PC-3 (cell line): Measurements from ENCODE around the gene DERL3. TPM values are rescaled to one million over a fixed set of nuclear protein-coding genes. Genes with fewer than 3 reads are reported as not detected.

Experiments used
- ATAC-seq: fragments of 200-7000 bp; cut with Tn5 transposase; 2 replicates; pipeline ENCODE4 v1.9.1; 2020; ENCODE audit warnings: mild to moderate bottlenecking, moderate library complexity
- BruUV-seq: library from RNA; stranded (reverse); fragments of 400-500 nt; replicated peaks from 2 replicates; lab custom pipeline; 2021; lab: Mats Ljungman, UMichigan
- CTCF ChIA-PET: fragments of 300-600 bp; sonication (Branson Sonifier 250); formaldehyde crosslinking; loops from one replicate; lab custom pipeline; 2022; ENCODE audit warnings: antibody characterized with exemption; lab: Charles Lee
- POLR2A ChIA-PET: fragments of 300-600 bp; sonication (Branson Sonifier 250); formaldehyde crosslinking; loops from one replicate; lab custom pipeline; 2022; ENCODE audit warnings: antibody characterized with exemption; ENCODE audit not compliant: unreplicated experiment; lab: Charles Lee
- DNase-seq: peaks from one replicate; pipeline ENCODE4 v3.0.0-alpha.2; 2015
- H2AFZ ChIP-seq: fragments of 300-600 bp; sonication (generic); 2 replicates; pipeline ENCODE4 v1.6.0; 2016; ENCODE audit warnings: antibody characterized with exemption, low read length
- H3F3A ChIP-seq: fragments of 300-600 bp; sonication (generic); one replicate; pipeline ENCODE4 v1.6.0; 2017; ENCODE audit warnings: antibody characterized with exemption, low read length, control low read depth, mild to moderate bottlenecking; ENCODE audit not compliant: unreplicated experiment
- H3K27ac ChIP-seq: fragments of 300-600 bp; sonication (generic); 2 replicates; pipeline ENCODE4 v1.5.1; 2016; ENCODE audit warnings: mild to moderate bottlenecking, low read length
- H3K27me3 ChIP-seq: fragments of 300-600 bp; sonication (generic); 2 replicates; pipeline ENCODE4 v1.6.1; 2016; ENCODE audit warnings: low read length, mixed read lengths
- H3K36me3 ChIP-seq: fragments of 300-600 bp; sonication (generic); 2 replicates; pipeline ENCODE4 v1.6.1; 2016; ENCODE audit warnings: low read depth, mixed run types, low read length, mixed read lengths
- H3K4me1 ChIP-seq: fragments of 300-600 bp; sonication (generic); 2 replicates; pipeline ENCODE4 v1.5.1; 2016; ENCODE audit warnings: low read length; ENCODE audit not compliant: insufficient read depth
- H3K4me2 ChIP-seq: fragments of 300-600 bp; sonication (generic); 2 replicates; pipeline ENCODE4 v1.6.0; 2016; ENCODE audit warnings: low read length
- H3K4me3 ChIP-seq: fragments of 300-600 bp; sonication (generic); 2 replicates; pipeline ENCODE4 v1.5.1; 2016; ENCODE audit warnings: mild to moderate bottlenecking, low read length, mixed read lengths
- H3K79me2 ChIP-seq: fragments of 300-600 bp; sonication (generic); 2 replicates; pipeline ENCODE4 v1.6.1; 2017; ENCODE audit warnings: low read length, mixed read lengths
- H3K9ac ChIP-seq: fragments of 300-600 bp; sonication (generic); 2 replicates; pipeline ENCODE4 v1.6.0; 2016; ENCODE audit warnings: mild to moderate bottlenecking, low read length
- H3K9me2 ChIP-seq: fragments of 300-600 bp; sonication (generic); replicated peaks from 2 replicates; pipeline ENCODE4 v1.6.1; 2016; ENCODE audit warnings: mixed run types, low read length, mixed read lengths
- H3K9me3 ChIP-seq: fragments of 300-600 bp; sonication (generic); 2 replicates; pipeline ENCODE4 v1.6.1; 2016; ENCODE audit warnings: low read length, mixed read lengths
- H4K20me1 ChIP-seq: fragments of 300-600 bp; sonication (generic); 2 replicates; pipeline ENCODE4 v1.6.1; 2016; ENCODE audit warnings: low read length, mixed read lengths
- CTCF ChIP-seq: fragments of 300-600 bp; sonication (generic); conservative IDR thresholded peaks from 2 replicates; pipeline ENCODE4 v1.5.1; 2017; ENCODE audit warnings: antibody characterized with exemption, low read depth, mild to moderate bottlenecking, low read length
- EZH2 ChIP-seq: fragments of 300-600 bp; sonication (generic); IDR thresholded peaks from one replicate; pipeline ENCODE4 v1.6.1; 2017; ENCODE audit warnings: antibody characterized with exemption, mild to moderate bottlenecking, low read length; ENCODE audit not compliant: unreplicated experiment
- EZH2phosphoT487 ChIP-seq: fragments of 300-600 bp; sonication (generic); IDR thresholded peaks from 2 replicates; pipeline ENCODE4 v1.6.1; 2018; ENCODE audit warnings: mild to moderate bottlenecking, antibody characterized with exemption, low read length, borderline replicate concordance
- intact Hi-C: fragments of 100-400 bp; cut with micrococcal nuclease; formaldehyde crosslinking; loops from 2 replicates; pipeline ENCODE4 v1.9.0; 2023
- total RNA-seq: library from RNA; depleted of rRNA; stranded (reverse); fragments of >200 nt; gene quantifications from 2 replicates; pipeline ENCODE4 v1.2.3, GENCODE V29; 2014

The DERL3 gene
- total RNA-seq, 1 experiment from 2014 or later = not detected

GRCh38 chr22:23828800-23829680 is 9.8 kb downstream of the DERL3 start:
- Histone ChIP-seq H3K27me3 (no peaks in the 10 kb centered on the region), H3K9me2 (no peaks in the 10 kb centered on the region), H3K9me3 (no peaks in the 10 kb centered on the region), H3K4me3 (no peak overlapping the region), H3K79me2 (no peaks in the 10 kb centered on the region), H3K36me3 (peaks cover 10% of the 10 kb centered on the region; the same call in 1 of the 2 replicates), H2AFZ (no peak overlapping the region), H4K20me1 (no peaks in the 10 kb centered on the region), H3K27ac (no peak overlapping the region), H3K4me2 (no peak overlapping the region), H3F3A (no peaks in the 10 kb centered on the region), H3K4me1 (no peaks in the 10 kb centered on the region), H3K9ac (no peak overlapping the region)
- DNase-seq (no peak), ATAC-seq (no peak)
- BruUV-seq = no TSS peak
- CTCF ChIA-PET = interaction anchor here (0.8 kb wide), 1 partner anchor 58 kb away, joined by 3 read pairs; no protein-coding TSS in a partner anchor
- intact Hi-C loops = no loop called here
- no peak for TF ChIP-seq EZH2
- no peak for TF ChIP-seq CTCF
- no peak for TF ChIP-seq EZH2phosphoT487
- POLR2A ChIA-PET = no interaction called here

GRCh38 chr22:23827351-23827995 is 11.3 kb downstream of the DERL3 start:
- Histone ChIP-seq H2AFZ (no peak overlapping the region), H3K4me2 (no peak overlapping the region), H4K20me1 (no peaks in the 10 kb centered on the region), H3K9ac (no peak overlapping the region), H3K27ac (no peak overlapping the region), H3K36me3 (peaks cover 10% of the 10 kb centered on the region; the same call in 1 of the 2 replicates), H3K4me1 (no peaks in the 10 kb centered on the region), H3K27me3 (no peaks in the 10 kb centered on the region), H3K9me2 (no peaks in the 10 kb centered on the region), H3K4me3 (no peak overlapping the region), H3F3A (no peaks in the 10 kb centered on the region), H3K79me2 (no peaks in the 10 kb centered on the region), H3K9me3 (no peaks in the 10 kb centered on the region)
- POLR2A ChIA-PET = no interaction called here
- intact Hi-C loops = no loop called here
- ATAC-seq = no peak
- BruUV-seq = no TSS peak
- CTCF ChIA-PET = no interaction called here
- no peak for DNase-seq
- TF ChIP-seq EZH2 (no peak), CTCF (no peak), EZH2phosphoT487 (no peak)
